ENCODE results near the gene BAZ1A.

DNA sequence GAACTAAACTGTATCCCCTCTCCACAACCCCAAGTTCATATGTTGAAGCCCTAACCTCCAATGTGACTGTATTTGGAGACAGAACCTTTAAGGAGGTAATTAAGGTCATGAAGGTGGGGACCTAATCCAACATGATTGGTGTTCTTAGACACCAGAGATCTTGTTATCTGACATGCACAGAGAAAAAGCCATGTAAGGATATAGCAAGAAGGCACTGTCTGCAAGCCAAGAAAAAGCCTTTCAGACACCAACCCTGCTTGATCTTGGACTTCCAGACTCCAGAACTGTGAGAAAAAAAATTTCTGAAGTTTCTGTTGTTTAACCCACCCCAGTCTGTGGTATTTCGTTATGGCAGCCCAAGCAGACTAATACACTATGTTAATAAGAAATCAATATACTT lies 98.5 kb downstream of the BAZ1A start:
- TF ChIP-seq, protein P1, sequence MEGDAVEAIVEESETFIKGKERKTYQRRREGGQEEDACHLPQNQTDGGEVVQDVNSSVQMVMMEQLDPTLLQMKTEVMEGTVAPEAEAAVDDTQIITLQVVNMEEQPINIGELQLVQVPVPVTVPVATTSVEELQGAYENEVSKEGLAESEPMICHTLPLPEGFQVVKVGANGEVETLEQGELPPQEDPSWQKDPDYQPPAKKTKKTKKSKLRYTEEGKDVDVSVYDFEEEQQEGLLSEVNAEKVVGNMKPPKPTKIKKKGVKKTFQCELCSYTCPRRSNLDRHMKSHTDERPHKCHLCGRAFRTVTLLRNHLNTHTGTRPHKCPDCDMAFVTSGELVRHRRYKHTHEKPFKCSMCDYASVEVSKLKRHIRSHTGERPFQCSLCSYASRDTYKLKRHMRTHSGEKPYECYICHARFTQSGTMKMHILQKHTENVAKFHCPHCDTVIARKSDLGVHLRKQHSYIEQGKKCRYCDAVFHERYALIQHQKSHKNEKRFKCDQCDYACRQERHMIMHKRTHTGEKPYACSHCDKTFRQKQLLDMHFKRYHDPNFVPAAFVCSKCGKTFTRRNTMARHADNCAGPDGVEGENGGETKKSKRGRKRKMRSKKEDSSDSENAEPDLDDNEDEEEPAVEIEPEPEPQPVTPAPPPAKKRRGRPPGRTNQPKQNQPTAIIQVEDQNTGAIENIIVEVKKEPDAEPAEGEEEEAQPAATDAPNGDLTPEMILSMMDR (conservative IDR thresholded peaks at IDR 0.05) = no peak
- TF ChIP-seq ZFX (IDR thresholded peaks at IDR 0.05) = no peak

All from C4-2B (cell line).